Chondrocyte (in vitro differentiated cells): ENCODE measurements around the gene SECTM1. TPM values are rescaled to one million over a fixed set of nuclear protein-coding genes. Genes with fewer than 3 reads are reported as not detected.

Source experiments
- DNase-seq: peaks from one replicate; pipeline ENCODE4 v3.0.0; 2021; ENCODE audit warnings: mixed read lengths, low spot score
- H3K27ac Mint-ChIP-seq: one replicate; pipeline ENCODE4 v1.8.0; 2021; ENCODE audit warnings: mild to moderate bottlenecking, moderate library complexity, mixed read lengths; ENCODE audit not compliant: unreplicated experiment
- H3K27me3 Mint-ChIP-seq: 2 replicates; pipeline ENCODE4 v1.8.0; 2021; ENCODE audit warnings: low read depth, mixed read lengths
- H3K36me3 Mint-ChIP-seq: 2 replicates; pipeline ENCODE4 v1.8.0; 2021; ENCODE audit warnings: low read depth, mixed read lengths
- H3K4me1 Mint-ChIP-seq: 2 replicates; pipeline ENCODE4 v1.8.0; 2021; ENCODE audit warnings: low read depth, mild to moderate bottlenecking, mixed read lengths
- H3K4me3 Mint-ChIP-seq: one replicate; pipeline ENCODE4 v1.8.0; 2021; ENCODE audit warnings: mild to moderate bottlenecking, moderate library complexity, mixed read lengths; ENCODE audit not compliant: unreplicated experiment
- H3K9me3 Mint-ChIP-seq: 2 replicates; pipeline ENCODE4 v1.8.0; 2021; ENCODE audit warnings: low read depth, mixed read lengths
- CTCF ChIP-seq: fragments of 200-600 bp; sonication (generic); IDR thresholded peaks from 2 replicates; pipeline ENCODE4 v1.5.0; 2021; ENCODE audit warnings: antibody characterized with exemption, mild to moderate bottlenecking, moderate library complexity
- total RNA-seq: library from RNA; stranded (reverse); gene quantifications from 3 replicates; pipeline ENCODE4 v1.2.1, GENCODE V29; 2021

The SECTM1 gene
- total RNA-seq, 1 donor from 2014 or later, result 2.1 TPM

GRCh38 chr17:82275326-82275725, 58.2 kb downstream of the SECTM1 start:
- no peak overlapping the region for H3K27ac Mint-ChIP-seq
- H3K4me3 Mint-ChIP-seq, result no peak overlapping the region
- H3K27me3 Mint-ChIP-seq, result no peaks in the 10 kb centered on the region
- DNase-seq, result no peak
- TF ChIP-seq CTCF, result no peak
- peaks cover 7% of the 10 kb centered on the region for H3K36me3 Mint-ChIP-seq
- peaks cover 28% of the 10 kb centered on the region for H3K4me1 Mint-ChIP-seq
- no peaks in the 10 kb centered on the region for H3K9me3 Mint-ChIP-seq

GRCh38 chr17:82274134-82275020, 59.2 kb downstream of the SECTM1 start:
- DNase-seq, result no peak
- TF ChIP-seq CTCF, result no peak
- H3K27me3 Mint-ChIP-seq, result no peaks in the 10 kb centered on the region
- peaks cover 9% of the 10 kb centered on the region for H3K36me3 Mint-ChIP-seq
- H3K27ac Mint-ChIP-seq, result peak overlapping the region; percentile 17
- H3K4me3 Mint-ChIP-seq, result peak overlapping the region; percentile 82
- peaks cover 37% of the 10 kb centered on the region for H3K4me1 Mint-ChIP-seq
- H3K9me3 Mint-ChIP-seq, result no peaks in the 10 kb centered on the region

- peak within 1 kb of the TSS; percentile 95 for H3K4me3 Mint-ChIP-seq
- no peaks in the 10 kb centered on the region for H3K27me3 Mint-ChIP-seq
- H3K4me1 Mint-ChIP-seq, result peaks cover 46% of the 10 kb centered on the region
- peak within 1 kb of the TSS; percentile 99 for H3K27ac Mint-ChIP-seq
- TF ChIP-seq CTCF, result no peak
- H3K9me3 Mint-ChIP-seq, result no peaks in the 10 kb centered on the region
- peaks cover 11% of the 10 kb centered on the region for H3K36me3 Mint-ChIP-seq
- no peak for DNase-seq
These were observed 60.0 kb downstream of the SECTM1 start, which contains the start of gene CSNK1D for GRCh38 chr17:82273327-82274133. Gene CSNK1D (minus strand): TSS chr17:82273700. CDS start chr17:82273381, 319 bp downstream.

- H3K4me3 Mint-ChIP-seq, result peak overlapping the region; percentile 95
These were observed 60.9 kb downstream of the SECTM1 start for GRCh38 chr17:82272495-82273326.

More at GRCh38 chr17:82272495-82273326, 60.9 kb downstream of the SECTM1 start:
- Mint-ChIP-seq H3K36me3 (peaks cover 11% of the 10 kb centered on the region), H3K27me3 (no peaks in the 10 kb centered on the region), H3K27ac (peak overlapping the region; percentile 99), H3K9me3 (no peaks in the 10 kb centered on the region), H3K4me1 (peaks cover 54% of the 10 kb centered on the region)
- DNase-seq, result no peak
- TF ChIP-seq CTCF, result no peak
